Stimulated activated CD8-positive, alpha-beta memory T cell treated with anti-CD3 and anti-CD28 coated beads, Interleukin-7, amount 100 ng/mL, for 1 hour (primary cell): ENCODE measurements around the gene ATP11A.

Experiments
- DNase-seq, 2 donors: peaks; one replicate each; pipeline ENCODE4 v3.0.0-alpha.2; 2020; ENCODE audit warnings: low read depth in 2 of 2

The ATP11A gene

DNA sequence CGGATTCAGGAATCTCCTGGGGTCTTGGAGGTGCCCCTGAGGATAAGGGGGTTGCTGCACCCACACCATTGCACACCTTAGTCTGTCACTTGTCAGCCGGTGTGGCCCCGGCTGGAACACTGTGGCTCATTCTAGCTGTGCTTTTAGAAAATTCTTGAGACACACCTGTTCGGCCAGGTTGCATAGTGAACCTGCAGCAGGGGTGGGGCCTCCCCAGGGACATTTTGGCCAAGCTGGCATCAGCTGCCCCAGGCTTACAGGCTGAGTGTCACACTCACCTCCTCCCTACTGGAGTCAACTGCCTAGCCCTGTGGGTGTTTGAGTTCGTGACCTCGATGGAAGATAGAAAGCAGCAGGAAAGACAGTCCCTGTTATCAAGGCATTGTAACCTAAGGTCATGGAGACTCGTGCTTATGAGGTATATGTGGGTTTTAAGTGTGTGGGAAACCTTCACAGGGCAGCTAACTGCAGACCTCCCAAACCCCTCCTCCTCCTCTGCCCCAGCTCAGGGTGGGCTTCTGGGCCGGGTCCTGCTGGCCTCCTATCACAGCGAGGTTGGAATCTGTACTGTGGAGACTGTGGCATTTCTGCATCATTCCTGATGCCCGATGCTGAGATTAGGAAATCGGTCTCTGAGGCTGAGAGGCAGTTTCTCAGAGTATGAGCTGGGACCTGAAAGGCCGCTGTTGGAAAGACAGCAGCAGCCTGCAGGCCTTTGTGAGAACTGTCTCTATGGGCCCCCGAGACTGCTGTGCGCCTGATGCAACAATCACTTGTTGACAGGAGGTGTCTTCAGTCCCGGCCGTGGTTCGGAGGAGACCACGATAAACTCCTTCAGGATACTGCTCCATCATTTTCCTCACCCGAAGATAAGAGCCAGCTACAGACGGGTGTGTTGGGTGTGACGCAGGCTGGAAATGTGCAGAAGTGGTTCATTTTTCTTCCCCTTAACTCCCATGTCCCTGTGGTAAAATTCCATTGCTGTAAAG, 72.2 kb downstream of the ATP11A start:
- no peak for DNase-seq

DNA sequence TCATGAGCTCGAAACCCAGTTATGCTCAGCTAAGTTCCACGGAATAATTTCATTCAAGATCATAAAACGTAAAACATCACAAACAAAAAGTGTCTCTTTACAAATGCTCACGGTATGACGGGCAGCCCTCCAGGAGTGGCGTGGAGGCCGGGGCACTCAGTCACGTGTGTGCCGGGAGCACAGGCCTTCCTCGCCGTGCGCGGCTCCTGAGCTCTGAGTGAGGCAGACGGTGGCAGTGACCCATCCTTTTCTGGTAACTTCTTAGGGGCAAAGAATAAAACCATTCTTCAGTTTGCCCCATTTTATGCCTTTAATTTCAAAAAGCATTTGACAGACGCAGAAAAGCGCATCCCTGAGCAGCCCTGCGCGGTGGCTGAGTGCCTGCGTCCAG, 72.8 kb downstream of the ATP11A start:
- DNase-seq: no peak

DNA sequence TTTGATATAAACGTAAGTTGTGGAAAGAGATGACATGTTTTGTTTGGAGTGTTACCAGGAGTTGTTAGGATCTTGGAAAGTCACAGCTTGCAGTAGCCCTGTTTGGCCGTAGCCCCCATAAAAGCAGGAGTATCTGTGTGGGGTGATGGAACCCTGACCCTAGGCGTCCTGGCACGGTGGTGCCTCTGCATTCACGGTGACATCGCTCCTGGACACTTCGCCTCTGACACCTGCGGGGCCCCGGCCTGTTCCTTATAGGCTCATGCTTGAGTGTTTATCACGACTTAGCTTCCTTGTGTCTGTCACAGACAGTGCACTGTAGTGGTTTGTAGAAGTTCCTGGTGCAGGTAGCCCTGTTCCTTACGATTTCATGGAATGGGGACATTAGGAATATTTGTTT, 74.2 kb downstream of the ATP11A start:
- DNase-seq: no peak

DNA sequence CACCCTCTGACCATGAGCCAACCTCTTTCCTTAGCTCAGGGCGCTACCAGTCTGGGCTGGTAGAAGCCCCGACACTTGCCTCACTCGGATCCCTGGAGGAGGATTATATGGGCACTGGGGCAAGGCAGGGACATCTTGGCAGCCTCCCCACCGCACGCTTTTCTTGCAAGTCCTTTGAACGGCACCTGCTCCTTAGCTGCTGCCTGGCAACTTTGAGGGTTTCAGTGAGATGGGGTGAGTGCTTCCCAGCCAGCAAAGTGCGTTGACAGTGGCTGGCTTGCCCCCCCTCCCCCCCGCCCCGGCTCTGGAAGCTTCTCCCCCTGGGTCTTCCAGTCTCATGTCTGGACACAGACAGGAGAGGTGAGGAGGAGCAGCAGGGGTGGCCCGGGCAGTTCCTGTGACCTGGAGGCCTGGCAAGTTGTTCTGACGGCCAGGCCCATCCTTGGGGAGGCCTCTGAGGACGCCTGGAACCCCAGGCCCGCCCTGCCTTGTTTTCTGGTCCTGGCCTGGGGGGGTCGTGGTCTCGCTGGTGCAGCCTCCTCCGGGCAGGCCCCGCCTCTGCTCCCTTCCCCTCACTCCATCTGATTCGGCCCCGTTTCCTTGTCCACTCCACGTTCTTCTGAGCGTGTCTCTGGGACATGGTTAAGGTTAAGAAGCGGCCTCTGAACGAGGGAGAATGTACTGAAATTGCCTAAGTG, 75.2 kb downstream of the ATP11A start:
- no peak for DNase-seq

DNA sequence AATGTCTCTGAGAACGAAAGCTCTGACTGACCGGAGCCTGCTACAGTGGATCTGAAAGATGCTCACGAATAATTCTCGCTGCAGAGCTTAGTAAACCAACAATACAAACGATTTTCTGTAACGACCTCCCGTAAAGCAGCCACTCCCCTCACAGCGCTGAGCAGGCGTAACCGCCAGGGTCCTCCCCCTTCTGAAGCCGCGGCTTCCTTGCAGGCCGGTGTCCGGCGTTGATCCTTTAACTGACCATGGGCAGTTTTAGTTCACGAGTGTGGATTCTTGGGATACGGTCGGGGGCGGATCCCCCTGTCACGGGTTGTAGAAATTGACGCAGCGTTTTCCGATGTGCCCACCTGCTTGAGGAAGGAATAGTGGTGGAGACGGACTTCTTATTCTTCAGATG, 75.9 kb downstream of the ATP11A start:
- no peak for DNase-seq

DNA sequence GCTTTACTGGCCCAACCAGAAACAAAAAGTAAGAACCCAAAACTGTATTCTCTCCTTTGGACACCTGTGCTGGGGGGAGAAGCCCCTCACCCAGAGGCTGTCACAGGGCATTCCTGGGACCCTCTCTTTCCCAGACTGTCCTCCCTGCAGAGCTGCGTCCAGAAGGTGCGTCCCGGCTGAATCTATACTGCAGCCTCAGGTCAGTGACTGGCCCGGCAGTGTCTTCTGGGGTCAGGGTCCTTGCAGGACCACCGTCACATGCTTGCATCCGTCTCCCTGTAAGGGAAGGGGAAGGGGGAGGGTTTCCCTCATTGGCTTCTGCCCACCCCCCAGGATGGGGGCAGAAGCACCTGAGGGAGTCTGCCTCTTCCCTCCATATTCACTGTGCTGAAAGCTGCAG, 76.5 kb downstream of the ATP11A start:
- no peak for DNase-seq

DNA sequence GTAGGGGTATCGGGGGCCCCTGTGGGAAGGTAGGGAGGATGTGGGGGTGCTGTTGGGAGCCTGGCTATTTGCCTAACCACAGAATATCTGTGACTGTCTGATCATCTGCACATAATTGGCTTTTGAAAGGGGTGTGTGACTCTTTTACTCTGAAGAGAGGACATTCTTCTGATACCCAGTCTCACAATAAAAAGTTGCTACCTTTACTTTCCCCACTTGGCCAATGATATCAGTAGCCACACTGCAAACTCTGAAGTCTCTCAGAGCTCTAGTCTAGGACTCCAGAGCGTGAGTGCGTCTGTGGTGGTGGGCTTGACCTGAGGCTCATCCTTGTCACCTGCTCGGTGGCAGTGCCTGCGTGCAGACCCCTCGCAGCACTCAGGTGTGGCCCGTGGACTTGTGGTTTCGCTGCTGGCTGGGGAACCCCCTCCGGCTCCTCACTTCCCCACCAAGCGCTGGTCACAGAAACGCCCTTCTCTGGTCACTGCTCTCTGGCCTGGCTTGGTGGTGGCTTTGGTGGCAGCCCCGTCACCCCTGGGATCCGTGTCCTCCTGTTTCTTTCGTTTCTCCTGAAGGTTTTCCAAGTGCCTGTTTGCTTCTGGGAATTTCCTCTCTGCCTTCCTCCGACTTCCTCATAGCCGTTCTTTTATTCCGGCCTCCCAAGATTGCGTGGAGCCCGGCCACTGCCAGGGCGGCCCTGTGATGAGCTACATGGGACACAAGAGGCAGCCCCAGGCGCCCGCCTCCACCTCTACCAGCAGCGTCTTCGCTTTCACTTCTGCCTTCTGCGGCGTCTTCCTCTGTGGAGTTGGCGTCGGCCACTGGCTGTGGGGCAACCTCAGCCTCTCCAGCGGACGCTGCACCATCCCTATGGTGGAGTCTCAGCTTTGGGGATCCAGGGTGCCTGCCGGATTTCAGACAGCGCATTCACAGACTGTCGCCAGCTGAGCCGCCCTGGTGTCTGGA, 78.0 kb downstream of the ATP11A start:
- no peak for DNase-seq

DNA sequence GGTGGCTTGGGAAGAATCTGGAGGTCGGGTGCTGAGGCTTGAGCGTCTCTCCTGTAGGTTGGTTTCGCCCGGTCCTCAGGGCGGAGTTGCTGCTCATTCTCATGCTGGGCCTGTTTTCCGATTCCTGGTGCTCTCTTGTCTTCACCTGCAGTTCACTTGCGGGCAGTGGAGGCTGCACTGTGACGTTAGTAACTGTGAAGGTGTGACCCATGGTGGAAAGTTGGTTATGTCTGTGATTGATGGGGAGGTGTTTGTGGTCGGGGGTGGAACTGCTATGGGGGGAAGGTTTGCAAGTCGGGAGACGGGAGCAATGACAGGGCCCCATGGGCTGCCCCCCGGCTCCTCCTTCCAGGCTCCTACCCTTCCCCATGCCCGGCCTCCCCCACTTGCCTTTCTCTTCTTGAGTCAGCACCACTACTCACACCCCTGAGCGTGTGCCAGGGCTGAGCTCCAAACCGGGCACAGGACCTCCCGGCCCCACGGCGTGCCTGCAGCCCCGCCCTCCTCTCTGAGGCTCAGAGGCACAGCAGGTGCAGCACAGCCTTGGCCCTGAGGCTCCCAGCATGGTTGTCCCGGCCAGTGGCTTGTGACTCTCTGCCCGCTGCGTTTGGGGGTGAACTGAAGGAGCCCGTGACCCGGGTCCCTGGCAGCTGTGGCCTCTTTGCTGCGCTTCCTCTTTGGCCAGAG, 79.1 kb downstream of the ATP11A start:
- DNase-seq: no peak

DNA sequence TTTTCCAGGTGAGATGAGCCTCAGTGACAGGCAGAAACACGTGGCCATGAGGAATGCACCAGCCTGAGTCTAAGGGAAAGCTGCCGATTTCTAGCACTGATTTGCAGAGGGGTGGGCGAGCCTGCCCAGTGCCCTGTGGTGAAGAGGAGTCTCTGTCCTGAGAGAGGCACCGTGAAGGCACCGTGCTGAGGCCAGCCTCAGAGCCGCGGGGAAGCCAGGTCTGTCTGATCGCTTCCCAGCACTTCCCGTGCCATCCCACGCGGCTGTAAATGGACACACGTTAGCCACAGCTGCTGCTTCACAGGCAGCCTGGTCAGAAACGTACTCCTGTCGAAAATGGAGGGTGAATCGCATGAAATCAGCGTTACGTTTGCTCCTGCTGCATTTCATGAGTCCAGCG, 79.8 kb downstream of the ATP11A start:
- no peak for DNase-seq

DNA sequence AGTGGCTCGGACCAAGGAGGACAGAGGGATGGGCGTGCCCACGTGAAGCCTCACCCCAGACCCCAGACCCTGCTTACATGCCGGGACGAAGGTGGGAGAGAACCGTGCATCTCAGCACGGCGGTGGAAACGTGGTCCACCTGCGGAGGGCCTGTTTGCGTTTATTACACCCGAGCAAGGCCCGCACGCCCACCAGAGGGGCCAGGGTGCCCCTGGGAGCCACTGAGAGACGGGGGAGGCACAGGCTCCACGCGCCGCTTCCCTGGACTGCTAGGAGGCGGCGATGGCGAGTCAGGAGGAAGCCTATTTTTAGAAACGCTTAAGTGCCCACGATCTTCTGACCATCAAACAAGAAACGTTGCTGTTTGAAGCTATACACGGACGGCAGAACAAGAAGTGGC, 80.7 kb downstream of the ATP11A start:
- DNase-seq: no peak

DNA sequence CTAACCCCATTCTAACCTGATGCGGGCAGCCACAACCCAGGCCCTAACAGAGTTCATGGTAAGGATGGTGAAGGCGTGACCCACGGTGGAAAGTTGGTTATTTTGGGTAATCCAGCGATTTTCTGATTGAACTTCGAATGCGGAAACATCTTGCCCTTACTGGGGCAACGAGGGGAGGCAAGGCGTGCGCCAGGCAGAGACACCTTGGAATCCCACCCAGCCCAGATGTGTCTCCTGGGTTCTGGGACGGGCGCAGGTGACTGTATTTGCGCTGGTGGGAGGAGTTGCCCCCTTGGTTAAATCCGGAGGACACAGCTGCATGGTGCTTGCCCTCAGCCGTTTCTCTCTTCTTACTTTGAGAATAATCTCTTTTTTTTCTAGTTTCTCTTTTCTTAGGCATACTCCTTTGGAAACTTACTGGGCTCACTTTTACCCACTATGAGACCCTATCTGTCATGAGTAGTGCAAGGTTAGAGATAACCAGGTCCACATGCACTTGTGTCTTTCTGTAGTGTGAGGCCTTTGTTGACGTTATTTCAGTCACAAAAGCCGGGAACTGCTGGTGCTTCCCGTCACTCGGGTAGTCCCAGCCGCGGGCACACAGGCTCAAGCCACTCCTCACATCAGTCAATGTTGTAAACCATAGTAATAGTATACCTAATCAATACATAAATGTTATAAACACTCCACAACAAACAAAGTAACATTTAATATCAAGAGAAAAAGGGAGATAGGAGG, 81.5 kb downstream of the ATP11A start:
- no peak for DNase-seq

DNA sequence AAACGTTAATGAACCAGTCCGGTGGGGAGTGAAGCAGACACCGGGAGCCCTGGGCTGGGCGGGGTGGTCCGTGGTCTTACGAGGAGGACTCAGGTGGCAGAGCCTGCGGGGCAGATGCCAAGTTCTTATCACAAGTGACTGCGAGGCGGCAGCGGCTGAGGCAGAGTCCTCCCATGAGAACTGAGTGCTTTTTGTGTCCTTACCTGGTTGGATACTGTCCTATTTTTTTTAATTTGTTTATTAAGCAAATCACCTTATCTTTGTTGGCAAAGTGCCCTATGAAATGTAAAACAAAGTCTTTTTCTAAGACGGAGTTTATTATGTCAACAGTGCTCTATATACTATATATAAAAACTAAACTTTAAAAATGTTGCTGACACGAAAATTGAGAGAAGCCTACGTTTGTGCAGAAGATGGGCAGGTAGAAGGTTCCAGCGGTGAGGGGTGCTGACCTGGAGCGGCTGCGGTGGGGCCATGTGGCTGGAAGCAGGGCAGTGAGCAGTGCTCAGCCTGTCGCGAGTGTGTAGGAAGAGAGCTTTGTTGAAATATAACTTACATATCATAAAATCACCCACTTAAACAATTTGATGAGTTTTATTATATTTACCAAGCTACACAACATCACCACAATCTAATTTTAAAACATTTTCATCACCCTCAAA, 82.2 kb downstream of the ATP11A start:
- no peak for DNase-seq

DNA sequence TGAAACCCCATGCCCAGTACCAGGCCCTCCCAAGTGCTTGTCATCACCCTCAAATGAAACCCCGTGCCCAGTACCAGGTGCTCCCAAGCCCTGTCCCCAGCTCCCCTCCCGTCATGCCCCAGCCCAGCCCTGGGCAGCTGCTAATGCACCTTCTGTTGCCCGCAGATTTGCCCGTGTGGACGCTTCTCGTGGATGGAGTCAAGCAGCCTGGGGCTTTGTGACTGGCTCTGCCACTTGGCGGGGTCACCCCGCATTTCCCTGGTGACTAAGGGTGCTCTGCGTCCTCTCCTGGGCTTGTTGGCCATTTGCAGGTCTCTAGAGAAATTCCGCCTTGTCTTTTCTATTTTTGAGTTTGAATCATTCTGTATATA, 82.7 kb downstream of the ATP11A start:
- DNase-seq: no peak

DNA sequence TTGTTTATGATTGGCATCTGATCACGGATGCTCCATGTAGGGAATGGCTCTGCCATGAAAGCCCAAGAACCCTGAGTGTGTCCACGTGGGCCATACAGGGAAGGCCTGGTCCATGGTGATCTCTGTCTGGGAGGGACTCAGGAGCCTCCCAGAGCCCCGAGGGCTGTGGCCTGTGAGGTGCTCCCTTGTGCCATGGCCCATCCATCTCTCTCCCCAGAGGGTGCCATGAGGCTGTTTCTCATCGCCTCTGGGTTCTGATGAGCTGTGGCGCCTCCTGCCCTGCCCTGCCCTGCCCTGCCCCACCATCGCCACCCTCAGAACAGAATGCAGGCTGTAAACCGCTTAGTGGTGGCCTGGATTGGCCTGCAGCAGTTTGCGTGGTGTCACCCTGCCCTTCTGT, 83.1 kb downstream of the ATP11A start:
- no peak for DNase-seq

DNA sequence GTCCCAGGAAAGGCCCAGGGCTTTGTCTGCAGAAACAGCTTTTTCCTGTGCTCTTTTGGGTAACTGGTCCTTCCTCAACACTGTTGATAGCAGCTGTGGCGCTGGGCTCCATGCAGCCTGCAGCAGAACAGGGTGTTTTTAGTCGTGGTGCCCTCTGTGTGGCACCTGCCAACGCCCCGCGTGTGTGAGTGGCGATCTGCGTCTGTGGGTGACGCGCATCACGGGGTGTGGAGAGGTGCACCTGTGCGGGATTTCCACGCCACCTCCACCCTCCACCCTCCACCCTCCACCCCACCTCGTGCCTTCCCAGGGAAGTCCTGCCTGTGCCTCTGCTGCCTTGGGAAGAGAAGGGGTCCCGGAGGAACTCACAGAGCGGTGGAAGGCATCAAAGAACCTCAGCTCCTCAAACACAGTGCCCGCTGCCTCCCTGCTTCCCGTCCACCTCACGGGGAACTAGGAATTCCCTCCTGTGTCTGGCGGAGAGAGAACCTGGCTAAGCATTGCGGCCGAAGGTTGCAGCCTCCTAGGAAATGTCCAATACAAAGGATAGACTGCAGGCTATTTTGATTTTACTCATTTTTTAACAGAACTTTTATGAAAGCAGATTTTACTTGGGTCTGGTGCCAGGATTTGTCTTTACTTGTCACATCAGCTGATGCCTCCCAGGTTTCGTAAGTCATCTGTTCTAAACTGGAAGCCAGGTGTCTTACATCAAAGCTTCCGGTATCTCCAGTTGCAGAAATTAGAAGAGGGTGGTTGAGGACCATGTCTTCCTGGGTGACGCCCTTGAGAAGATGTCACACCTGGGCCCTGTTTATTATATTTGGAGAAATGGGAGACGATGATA, 84.0 kb downstream of the ATP11A start:
- no peak for DNase-seq

DNA sequence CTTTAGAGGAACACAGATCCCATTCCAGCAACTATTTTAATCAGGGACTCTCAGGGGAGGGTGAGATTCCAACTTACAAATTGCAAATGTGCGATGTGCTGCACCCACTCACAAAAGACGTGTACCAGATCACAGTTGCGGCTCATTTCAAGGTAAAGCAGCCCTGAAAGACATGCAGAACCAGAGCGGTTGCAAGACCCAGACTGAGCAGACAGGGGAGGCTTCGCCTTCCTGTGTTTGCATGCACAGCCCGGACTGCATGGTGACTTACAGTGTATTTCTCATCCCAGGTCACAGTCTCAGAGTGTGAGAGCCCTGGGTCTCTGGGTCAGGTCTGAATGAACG, 84.6 kb downstream of the ATP11A start:
- DNase-seq: no peak

DNA sequence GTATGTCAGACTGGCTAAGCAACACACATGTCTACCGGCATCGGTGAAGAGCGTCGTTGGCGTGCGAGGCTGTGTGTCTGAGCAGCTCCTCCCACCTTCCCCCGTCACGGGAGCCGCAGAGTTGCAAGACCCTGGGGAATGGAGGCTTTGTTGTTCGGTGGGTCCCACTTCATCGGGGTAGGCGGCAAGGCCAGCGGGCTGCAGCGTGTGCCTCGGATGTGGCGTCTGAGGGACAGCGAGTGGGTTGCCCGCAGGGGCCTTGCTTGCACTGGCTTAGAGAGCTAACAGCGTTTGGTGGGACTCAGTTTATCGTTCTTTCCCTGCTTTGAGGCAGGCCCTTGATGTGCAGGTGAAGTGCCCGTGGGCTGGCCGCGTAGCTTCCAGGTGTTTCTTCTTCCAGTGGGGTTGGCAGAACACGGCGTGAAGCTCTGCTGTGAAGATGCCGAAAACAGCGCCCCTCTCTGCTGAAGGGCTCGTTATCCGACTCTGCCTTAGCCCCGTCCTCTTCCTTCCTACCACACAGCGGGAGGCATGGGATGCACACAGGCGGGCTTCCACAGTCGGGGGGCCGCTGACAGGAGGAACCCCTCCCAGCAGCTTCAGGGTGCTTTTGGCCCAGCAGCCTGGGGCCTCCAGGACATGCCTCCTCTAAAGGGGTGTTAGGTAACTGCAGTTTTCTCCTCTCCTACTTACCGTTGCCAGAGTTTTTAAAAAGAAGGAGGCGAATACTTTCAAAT, 85.2 kb downstream of the ATP11A start:
- no peak for DNase-seq

DNA sequence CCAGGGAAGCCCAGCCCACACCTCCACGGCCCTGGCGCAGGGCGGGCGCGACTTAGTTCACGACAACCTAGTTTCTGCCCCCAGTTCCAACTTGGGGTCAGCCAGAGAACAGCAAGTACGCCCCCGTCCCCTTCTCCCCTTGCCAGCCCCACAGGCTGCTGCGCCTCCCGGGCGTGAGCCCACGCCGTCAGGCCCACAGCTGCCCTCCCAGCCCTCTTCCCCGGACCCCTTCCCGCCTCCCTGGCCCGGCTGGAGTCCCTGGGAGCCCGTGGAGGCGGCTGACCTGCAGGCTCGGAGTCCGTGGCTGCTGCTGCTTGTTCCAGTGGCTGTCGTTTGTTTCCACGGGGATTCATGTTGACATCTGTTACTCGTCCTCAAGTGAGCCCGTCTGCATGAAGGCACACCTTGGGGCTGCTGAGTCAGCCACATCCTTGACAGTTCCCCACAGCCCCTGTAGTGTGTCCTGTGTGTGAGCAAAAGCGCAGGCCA, 86.0 kb downstream of the ATP11A start:
- DNase-seq: no peak

DNA sequence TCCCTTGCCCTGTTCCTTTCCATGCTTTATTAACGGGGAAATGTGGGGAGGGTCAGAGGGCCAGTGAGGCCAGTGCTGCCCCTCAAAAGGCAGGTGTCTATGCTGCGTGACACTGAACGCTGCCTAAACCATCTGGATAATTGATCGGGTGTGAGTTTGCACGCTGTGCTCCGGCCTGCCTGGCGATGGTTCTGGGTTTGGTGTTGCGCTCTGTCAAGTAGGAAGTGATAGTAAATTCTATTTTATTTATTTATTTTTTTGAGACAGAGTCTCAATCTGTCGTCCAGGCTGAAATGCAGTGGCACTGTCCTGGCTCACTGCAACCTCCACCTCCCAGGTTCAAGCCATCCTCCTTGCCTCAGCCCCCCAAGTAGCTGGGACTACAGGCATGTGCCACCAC, 86.5 kb downstream of the ATP11A start:
- DNase-seq: no peak
